H9 (cell line): ENCODE measurements around the gene JUP. TPM values are rescaled to one million over a fixed set of nuclear protein-coding genes. Genes with fewer than 3 reads are reported as not detected.

Experiments used
- DNase-seq: peaks from one replicate; pipeline ENCODE4 v3.0.0-alpha.2; 2017
- H2AFZ ChIP-seq: one replicate; pipeline ENCODE4 v1.6.1; 2013; ENCODE audit warnings: mild to moderate bottlenecking, low read length, control low read depth, moderate library complexity
- H2AK5ac ChIP-seq: 2 replicates; pipeline ENCODE4 v1.6.1; 2013; ENCODE audit warnings: low read length, control low read depth, mixed read lengths; ENCODE audit not compliant: insufficient read length
- H2BK120ac ChIP-seq: one replicate; pipeline ENCODE4 v1.6.1; 2013; ENCODE audit warnings: low read depth, mild to moderate bottlenecking, low read length, control low read depth, inconsistent platforms; ENCODE audit not compliant: poor library complexity, severe bottlenecking
- H2BK12ac ChIP-seq: 2 replicates; pipeline ENCODE4 v1.6.1; 2013; ENCODE audit warnings: low read length, control low read depth, mixed read lengths, low read depth; ENCODE audit not compliant: insufficient read length
- H2BK15ac ChIP-seq: 2 replicates; pipeline ENCODE4 v1.6.1; 2013; ENCODE audit warnings: low read depth, low read length, control low read depth
- H2BK20ac ChIP-seq: one replicate; pipeline ENCODE4 v1.6.1; 2013; ENCODE audit warnings: low read depth, mild to moderate bottlenecking, low read length, control low read depth, inconsistent platforms; ENCODE audit not compliant: poor library complexity, severe bottlenecking
- H2BK5ac ChIP-seq: 2 replicates; pipeline ENCODE4 v1.6.1; 2013; ENCODE audit warnings: low read length, control low read depth, mixed read lengths; ENCODE audit not compliant: insufficient read length
- H3K14ac ChIP-seq: 2 replicates; pipeline ENCODE4 v1.6.1; 2013; ENCODE audit warnings: low read length, control low read depth; ENCODE audit not compliant: insufficient read depth
- H3K18ac ChIP-seq: 2 replicates; pipeline ENCODE4 v1.6.1; 2013; ENCODE audit warnings: low read depth, mild to moderate bottlenecking, mixed read lengths, low read length, control low read depth; ENCODE audit not compliant: insufficient read length
- H3K23ac ChIP-seq: 2 replicates; pipeline ENCODE4 v1.6.1; 2013; ENCODE audit warnings: low read length, control low read depth, mixed read lengths, low read depth; ENCODE audit not compliant: insufficient read length
- H3K23me2 ChIP-seq: 2 replicates; pipeline ENCODE4 v1.6.1; 2013; ENCODE audit warnings: low read depth, mild to moderate bottlenecking, mixed read lengths, low read length, control low read depth; ENCODE audit not compliant: insufficient read length, poor library complexity, severe bottlenecking
- H3K27ac ChIP-seq: 2 replicates; pipeline ENCODE4 v1.5.1; 2013; ENCODE audit warnings: low read length, control low read depth, mixed read lengths, low read depth; ENCODE audit not compliant: insufficient read length
- H3K27me3 ChIP-seq: 2 replicates; pipeline ENCODE4 v1.6.1; 2013; ENCODE audit warnings: low read length, control low read depth, inconsistent platforms; ENCODE audit not compliant: insufficient read depth
- H3K4ac ChIP-seq: 2 replicates; pipeline ENCODE4 v1.6.1; 2013; ENCODE audit warnings: low read depth, mild to moderate bottlenecking, control low read depth, inconsistent platforms, low read length, moderate library complexity
- H3K4me1 ChIP-seq: 2 replicates; pipeline ENCODE4 v1.6.1; 2013; ENCODE audit warnings: low read length, control low read depth, inconsistent platforms; ENCODE audit not compliant: insufficient read depth
- H3K4me2 ChIP-seq: 2 replicates; pipeline ENCODE4 v1.6.1; 2013; ENCODE audit warnings: low read length, control low read depth, mixed read lengths; ENCODE audit not compliant: insufficient read length, insufficient read depth
- H3K56ac ChIP-seq: 2 replicates; pipeline ENCODE4 v1.6.1; 2013; ENCODE audit warnings: low read depth, mild to moderate bottlenecking, mixed read lengths, low read length, control low read depth; ENCODE audit not compliant: insufficient read length
- H3K79me1 ChIP-seq: 2 replicates; pipeline ENCODE4 v1.6.1; 2013; ENCODE audit warnings: low read depth, mild to moderate bottlenecking, moderate library complexity, low read length, control low read depth, inconsistent platforms; ENCODE audit not compliant: insufficient read depth, poor library complexity, severe bottlenecking
- H3K79me2 ChIP-seq: 2 replicates; pipeline ENCODE4 v1.6.1; 2013; ENCODE audit warnings: low read length, control low read depth, inconsistent platforms; ENCODE audit not compliant: insufficient read depth
- H3K9ac ChIP-seq: 2 replicates; pipeline ENCODE4 v1.6.1; 2013; ENCODE audit warnings: low read length, control low read depth, mixed read lengths; ENCODE audit not compliant: insufficient read length; ENCODE audit errors: extremely low read depth
- H3K9me3 ChIP-seq: one replicate; pipeline ENCODE4 v1.6.1; 2013; ENCODE audit warnings: low read depth, low read length, inconsistent platforms; ENCODE audit not compliant: control insufficient read depth
- H3T11ph ChIP-seq: one replicate; pipeline ENCODE4 v1.6.1; 2013; ENCODE audit warnings: mild to moderate bottlenecking, low read length, control low read depth, inconsistent platforms
- H4K20me1 ChIP-seq: one replicate; pipeline ENCODE4 v1.6.1; 2013; ENCODE audit not compliant: control insufficient read depth, insufficient read length, insufficient read depth
- H4K5ac ChIP-seq: 2 replicates; pipeline ENCODE4 v1.6.1; 2013; ENCODE audit warnings: low read depth, mild to moderate bottlenecking, mixed read lengths, low read length, control low read depth; ENCODE audit not compliant: insufficient read length
- H4K8ac ChIP-seq: replicated peaks from 2 replicates; pipeline ENCODE4 v1.6.1; 2013; ENCODE audit warnings: low read length, control low read depth, mixed read lengths, low read depth; ENCODE audit not compliant: insufficient read length
- H4K91ac ChIP-seq: 2 replicates; pipeline ENCODE4 v1.6.1; 2013; ENCODE audit warnings: low read depth, mild to moderate bottlenecking, moderate library complexity, mixed read lengths, low read length, control low read depth; ENCODE audit not compliant: insufficient read length
- H3K27ac Mint-ChIP-seq, 3 experiments: 2 replicates in 2 of 3; 3 replicates in 1 of 3; pipeline ENCODE4 v1.8.0; 2020 to 2021; ENCODE audit warnings: mixed read lengths in 3 of 3, mild to moderate bottlenecking in 1 of 3, moderate library complexity in 1 of 3
- H3K27me3 Mint-ChIP-seq: 2 replicates; pipeline ENCODE4 v1.8.0; 2021; ENCODE audit warnings: low read depth, mild to moderate bottlenecking, moderate library complexity, mixed read lengths
- H3K36me3 Mint-ChIP-seq, 3 experiments: 2 replicates in 2 of 3; 3 replicates in 1 of 3; pipeline ENCODE4 v1.8.0; 2020 to 2021; ENCODE audit warnings: low read depth in 3 of 3, mixed read lengths in 3 of 3; ENCODE audit not compliant: insufficient read depth in 1 of 3
- H3K4me1 Mint-ChIP-seq, 2 experiments: 2 replicates each; pipeline ENCODE4 v1.8.0; 2020; ENCODE audit warnings: mixed read lengths in 2 of 2
- H3K4me3 Mint-ChIP-seq, 2 experiments: 2 replicates in 1 of 2; 3 replicates in 1 of 2; pipeline ENCODE4 v1.8.0; 2020 to 2021; ENCODE audit warnings: mild to moderate bottlenecking in 2 of 2, mixed read lengths in 2 of 2, moderate library complexity in 1 of 2
- H3K9me3 Mint-ChIP-seq, 2 experiments: 2 replicates in 1 of 2; 3 replicates in 1 of 2; pipeline ENCODE4 v1.8.0; 2020; ENCODE audit warnings: mild to moderate bottlenecking in 2 of 2, mixed read lengths in 2 of 2, moderate library complexity in 1 of 2
- CTCF ChIP-seq: fragments of 200-600 bp; sonication (generic); conservative IDR thresholded peaks from 3 replicates; pipeline ENCODE4 v1.8.0; 2021; ENCODE audit warnings: antibody characterized with exemption, mild to moderate bottlenecking
- WGBS: extraction: QIAGEN DNeasy Blood & Tissue Kit; methylation state at CpG from one replicate; pipeline ENCODE4 v1.1.7; 2013; ENCODE audit warnings: missing lambda C conversion rate, low lambda C conversion rate, mixed read lengths; ENCODE audit not compliant: insufficient read length; ENCODE audit errors: extremely low coverage; 5-methylcytosine and 5-hydroxymethylcytosine counted together
- total RNA-seq: library from RNA; stranded (reverse); gene quantifications from 2 replicates; pipeline ENCODE4 v1.2.1, GENCODE V29; 2021

Gene JUP
- total RNA-seq, 1 experiment from 2014 or later: 90.1 TPM

DNA sequence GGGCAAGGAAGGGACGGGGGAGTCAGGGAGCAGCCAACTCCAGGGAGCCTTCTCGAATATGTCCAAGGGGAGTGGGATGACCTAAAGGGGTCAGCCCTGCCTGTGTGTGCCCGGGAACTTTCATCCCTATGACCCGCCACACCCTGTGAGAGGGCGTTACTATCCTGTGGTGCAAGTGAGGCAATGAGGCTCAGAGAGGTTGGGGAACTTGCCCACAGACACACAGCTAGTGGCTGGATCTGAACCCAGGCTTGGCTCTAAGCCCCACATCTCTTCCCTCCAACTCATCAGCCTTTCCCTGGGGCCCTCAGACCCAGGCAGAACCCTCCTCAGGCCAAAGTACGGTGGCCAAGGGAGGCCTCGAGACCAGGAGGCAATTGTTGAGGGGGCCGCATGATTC, 23.2 kb downstream of the JUP start:
- Histone ChIP-seq H3T11ph (no peak overlapping the region), H3K9ac (no peak overlapping the region), H3K14ac (no peak overlapping the region), H2AFZ (no peak overlapping the region), H3K23me2 (no peaks in the 10 kb centered on the region), H3K4me1 (no peaks in the 10 kb centered on the region), H4K91ac (no peak overlapping the region), H3K18ac (no peak overlapping the region), H3K4ac (no peak overlapping the region), H3K27ac (no peak overlapping the region), H2BK120ac (no peak overlapping the region), H3K23ac (no peak overlapping the region), H2BK12ac (no peak overlapping the region), H4K8ac (no peak overlapping the region), H3K56ac (no peak overlapping the region), H4K5ac (no peak overlapping the region), H3K4me2 (no peak overlapping the region), H2BK15ac (no peak overlapping the region), H2BK5ac (no peak overlapping the region), H2BK20ac (no peak overlapping the region), H2AK5ac (no peak overlapping the region), H3K9me3 (no peaks in the 10 kb centered on the region), H3K79me2 (no peaks in the 10 kb centered on the region), H3K79me1 (no peaks in the 10 kb centered on the region), H3K27me3 (no peaks in the 10 kb centered on the region), H4K20me1 (no peaks in the 10 kb centered on the region)
- H3K27me3 Mint-ChIP-seq: no peaks in the 10 kb centered on the region
- no peak for TF ChIP-seq CTCF
- WGBS: no CpG with 5 or more reads among the region's 8 CpGs
- no peak overlapping the region; a peak in 1 of 7 replicates for H3K27ac Mint-ChIP-seq
- peaks cover 57 to 90% (median 87%) of the 10 kb centered on the region in 3 experiments for H3K36me3 Mint-ChIP-seq
- H3K4me1 Mint-ChIP-seq: no peaks in the 10 kb centered on the region
- no peaks in the 10 kb centered on the region for H3K9me3 Mint-ChIP-seq
- H3K4me3 Mint-ChIP-seq: no peak overlapping the region
- no peak for DNase-seq
